HepG2 (cell line): ENCODE data around the gene MAIP1. TPM values are rescaled to one million over a fixed set of nuclear protein-coding genes. Genes with fewer than 3 reads are reported as not detected.

Experiments used
- BRCA1 ChIP-seq: sonication (generic); formaldehyde crosslinking; IDR thresholded peaks from 2 replicates; pipeline ENCODE4 v1.4.0; 2020; ENCODE audit warnings: missing genetic modification reagents
- DZIP1 ChIP-seq: sonication (generic); formaldehyde crosslinking; IDR thresholded peaks from 2 replicates; pipeline ENCODE4 v1.5.0; 2020; ENCODE audit warnings: mild to moderate bottlenecking, missing genetic modification reagents
- EED ChIP-seq: sonication (generic); formaldehyde crosslinking; IDR thresholded peaks from 2 replicates; pipeline ENCODE4 v1.5.0; 2020; ENCODE audit warnings: mild to moderate bottlenecking, missing genetic modification reagents
- GABPB1 ChIP-seq: IDR thresholded peaks from 2 replicates; pipeline ENCODE4 v1.6.1; 2016; ENCODE audit warnings: mild to moderate bottlenecking, missing genetic modification reagents, moderate library complexity, missing compliant biosample characterization
- NFE2 ChIP-seq: sonication (generic); formaldehyde crosslinking; IDR thresholded peaks from 2 replicates; pipeline ENCODE4 v1.4.0; 2020; ENCODE audit warnings: missing genetic modification reagents
- SETDB1 ChIP-seq: sonication (generic); formaldehyde crosslinking; IDR thresholded peaks from 2 replicates; pipeline ENCODE4 v1.5.1; 2020; ENCODE audit warnings: missing genetic modification reagents, mild to moderate bottlenecking, borderline replicate concordance
- TCF7 ChIP-seq: sonication (generic); IDR thresholded peaks from 2 replicates; pipeline ENCODE4 v1.6.1; 2016; ENCODE audit warnings: antibody characterized with exemption, low read depth
- XRCC5 ChIP-seq: fragments of 200-400 bp; formaldehyde crosslinking; optimal IDR thresholded peaks from 2 replicates; pipeline ENCODE3; 2017; ENCODE audit warnings: mild to moderate bottlenecking, low read length
- ZBED4 ChIP-seq: sonication (generic); formaldehyde crosslinking; IDR thresholded peaks from 2 replicates; pipeline ENCODE4 v1.4.0; 2020; ENCODE audit warnings: missing genetic modification reagents, borderline replicate concordance
- ZNF317 ChIP-seq: sonication (generic); formaldehyde crosslinking; IDR thresholded peaks from 2 replicates; pipeline ENCODE4 v1.5.0; 2020; ENCODE audit warnings: mild to moderate bottlenecking, missing genetic modification reagents
- ZNF512B ChIP-seq: sonication (generic); formaldehyde crosslinking; IDR thresholded peaks from 2 replicates; pipeline ENCODE4 v1.5.1; 2020; ENCODE audit warnings: missing genetic modification reagents, mild to moderate bottlenecking, borderline replicate concordance
- ZNF710 ChIP-seq: sonication (generic); formaldehyde crosslinking; IDR thresholded peaks from 2 replicates; pipeline ENCODE4 v1.5.0; 2020; ENCODE audit warnings: mild to moderate bottlenecking, missing genetic modification reagents, borderline replicate concordance
- ZNF800 ChIP-seq: sonication (generic); formaldehyde crosslinking; IDR thresholded peaks from 2 replicates; pipeline ENCODE4 v1.4.0; 2020; ENCODE audit warnings: missing genetic modification reagents
- ZNF883 ChIP-seq: sonication (generic); formaldehyde crosslinking; IDR thresholded peaks from 2 replicates; pipeline ENCODE4 v1.5.1; 2020; ENCODE audit warnings: mild to moderate bottlenecking, missing genetic modification reagents; ENCODE audit errors: not compliant biosample characterization
- polyA plus RNA-seq, 8 experiments: library from polyadenylated mRNA; depleted of rRNA in 3 of 8; stranded (reverse) in 7 of 8; unstranded in 1 of 8; fragments of >200 nt; fragmentation: Illumina TruSeq in 4 of 8; extraction: Trizol in 4 of 8; gene quantifications; 2 replicates each; pipeline versions ENCODE4 v1.2.1 to v1.2.3, GENCODE V29; 2011 to 2016; ENCODE audit warnings: low read depth in 4 of 8, missing spikeins in 1 of 8, mixed read lengths in 1 of 8; ENCODE audit not compliant: insufficient read depth in 1 of 8
- total RNA-seq, 5 experiments: library from RNA; depleted of rRNA; stranded (reverse); fragments of >200 nt; fragmentation: Illumina TruSeq; extraction: Trizol; gene quantifications; 2 replicates each; pipeline ENCODE4 v1.2.3, GENCODE V29; 2016; ENCODE audit warnings: low read depth in 1 of 5

Gene MAIP1
- total and polyA plus RNA-seq, 2 of the 13 experiments (the other 11 are each of a cell fraction or from before 2014, with no cell fraction given): 22.3 to 72.9 TPM

GRCh38 chr2:199955339-199956061 is at the start of gene MAIP1, which contains the start of gene TYW5 (continued):
- peak; percentile 88 for TF ChIP-seq DZIP1 (CRISPR knock-in tag)
- TF ChIP-seq ZNF710 (CRISPR knock-in tag): peak; percentile 92; the same call in 1 of the 2 replicates
- TF ChIP-seq XRCC5: peak; percentile 99
- no peak for TF ChIP-seq SETDB1
- TF ChIP-seq NFE2: no peak
- TF ChIP-seq ZBED4 (CRISPR knock-in tag): peak; percentile 79; the same call in 1 of the 2 replicates
- TF ChIP-seq ZNF317: peak; percentile 90
- TF ChIP-seq EED (CRISPR knock-in tag): peak; percentile 89
- no peak for TF ChIP-seq ZNF512B (CRISPR knock-in tag)
- 0 out of 2 replicates have a peak, but pooled peaks have one; percentile 21 for TF ChIP-seq TCF7
- TF ChIP-seq GABPB1 (CRISPR knock-in tag): peak; percentile 99
- peak; percentile 96 for TF ChIP-seq ZNF883
- no peak for TF ChIP-seq BRCA1 (CRISPR knock-in tag)
- TF ChIP-seq ZNF800: peak; percentile 94
